Urothelium cell line (cell line): ENCODE results near the gene ZSCAN12.

Experiments used
- DNase-seq: peaks from one replicate; pipeline ENCODE4 v3.0.0; 2011; ENCODE audit warnings: low spot score, mixed read lengths
- FAIRE-seq: peaks from 2 replicates; lab custom pipeline; 2011; peaks lifted over from hg19 to GRCh38; lab: Jason Lieb, UNC

ZSCAN12 gene

GRCh38 chr6:28354688-28355554 is 44.6 kb downstream of the ZSCAN12 start:
- no peak for DNase-seq
- FAIRE-seq, result no peak

DNA sequence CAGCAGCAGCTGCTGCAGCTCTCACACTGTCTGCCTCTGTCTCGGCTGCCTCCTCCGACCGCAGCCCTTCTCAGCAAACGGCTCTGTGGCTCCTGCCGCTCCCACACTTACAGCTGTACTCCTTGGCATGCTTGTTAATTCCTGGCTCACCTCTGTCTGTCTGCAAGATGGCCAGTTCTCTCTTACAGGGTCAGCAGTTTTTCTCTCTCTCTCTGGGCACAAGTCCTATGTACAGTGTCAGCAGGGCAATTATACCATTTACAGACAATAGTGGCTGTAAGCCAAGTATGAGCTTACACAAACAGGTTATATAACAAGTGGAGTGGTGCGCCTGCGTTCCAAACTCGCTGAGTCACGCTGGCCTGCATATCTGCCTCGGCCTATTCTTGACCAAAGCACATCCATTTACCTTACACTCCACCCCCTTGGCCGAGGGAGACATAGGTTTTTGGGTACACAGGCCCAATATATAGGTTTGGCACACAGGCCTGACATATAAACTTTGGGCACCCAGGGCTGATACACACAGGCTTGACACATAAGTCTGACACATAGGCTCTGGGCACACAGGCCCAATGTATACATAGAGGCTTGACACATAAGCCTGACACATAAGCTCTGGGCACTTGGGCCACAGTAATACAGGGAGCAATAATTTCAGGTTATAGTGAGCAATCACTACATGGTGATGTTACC is 45.4 kb downstream of the ZSCAN12 start:
- DNase-seq (peak; percentile 53), FAIRE-seq (peak; percentile 53)

- FAIRE-seq, result no peak
- DNase-seq, result peak; percentile 8
Measured at GRCh38 chr6:28353356-28353755, 46.2 kb downstream of the ZSCAN12 start.

DNA sequence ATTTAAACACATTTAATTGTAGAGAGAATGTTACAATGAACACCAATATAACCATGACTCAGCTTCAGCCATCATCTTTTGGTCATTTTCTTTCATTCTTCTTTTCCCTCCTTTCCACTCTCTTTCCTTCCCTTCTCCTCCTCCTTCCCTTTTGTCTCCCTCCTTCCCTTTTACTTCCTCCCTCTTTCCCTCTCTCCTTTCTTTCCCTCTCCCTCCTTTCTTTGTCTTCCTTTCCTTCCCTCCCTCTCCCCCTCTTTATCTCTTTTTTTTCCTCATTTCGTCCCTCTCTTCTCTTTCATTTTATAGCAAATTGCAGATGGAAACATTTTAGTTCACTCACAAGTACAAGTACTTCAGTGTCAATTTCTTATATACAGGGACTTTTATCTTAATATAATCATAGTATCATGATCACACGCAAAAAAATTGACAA is 48.0 kb downstream of the ZSCAN12 start:
- FAIRE-seq (no peak), DNase-seq (no peak)

- no peak for FAIRE-seq
Measured at GRCh38 chr6:28351087-28351486, 48.5 kb downstream of the ZSCAN12 start.

GRCh38 chr6:28349892-28350737 is 49.4 kb downstream of the ZSCAN12 start, which contains the start of gene ZKSCAN3:
TSS of gene ZKSCAN3 (plus strand) at chr6:28349947. CDS start at chr6:28359587, 9,640 bp downstream.
- FAIRE-seq (no peak), DNase-seq (peak; percentile 80)

More at GRCh38 chr6:28351087-28351486, 48.5 kb downstream of the ZSCAN12 start:
- no peak for DNase-seq

- FAIRE-seq, result no peak
- DNase-seq, result no peak
Measured at GRCh38 chr6:28349344-28349891, 50.1 kb downstream of the ZSCAN12 start.

DNA sequence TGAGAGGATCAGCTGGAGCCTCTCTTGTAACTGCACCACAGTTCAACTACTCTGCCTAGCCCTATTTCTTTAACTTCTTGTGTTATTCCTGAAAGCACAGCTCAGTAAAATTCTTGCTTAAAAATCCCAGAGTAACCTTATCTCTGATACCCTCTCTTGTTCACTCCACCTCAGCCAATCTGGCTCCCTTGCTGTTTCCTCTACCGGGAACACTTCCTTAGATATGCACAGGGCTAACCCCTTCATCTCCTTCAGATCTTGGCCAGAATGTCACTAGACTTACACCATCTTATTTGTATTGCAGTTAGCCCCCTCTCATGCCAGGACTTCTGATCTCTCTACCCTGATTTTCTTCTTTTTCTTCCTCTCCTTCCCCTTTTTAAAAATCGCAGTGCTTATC is 52.4 kb downstream of the ZSCAN12 start:
- DNase-seq (no peak), FAIRE-seq (no peak)

DNA sequence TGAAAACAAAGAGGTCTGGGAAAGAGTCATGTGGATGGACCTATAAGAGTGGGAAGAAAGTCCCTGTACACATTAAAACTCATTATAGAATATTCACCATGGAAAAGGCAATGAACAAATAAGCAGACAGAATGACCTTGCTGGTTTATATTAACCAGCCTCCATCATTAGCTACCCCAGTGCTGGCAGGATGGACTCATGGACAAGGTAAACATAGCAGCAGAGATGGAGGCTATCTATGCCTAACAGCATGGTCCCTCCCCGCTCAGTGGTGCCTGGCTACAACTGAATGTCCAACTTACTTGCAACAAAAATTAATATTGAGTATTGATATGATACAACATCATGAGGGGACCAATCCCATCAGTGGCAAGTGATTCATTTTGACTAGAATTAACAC is 54.3 kb downstream of the ZSCAN12 start:
- DNase-seq (no peak), FAIRE-seq (no peak)

DNA sequence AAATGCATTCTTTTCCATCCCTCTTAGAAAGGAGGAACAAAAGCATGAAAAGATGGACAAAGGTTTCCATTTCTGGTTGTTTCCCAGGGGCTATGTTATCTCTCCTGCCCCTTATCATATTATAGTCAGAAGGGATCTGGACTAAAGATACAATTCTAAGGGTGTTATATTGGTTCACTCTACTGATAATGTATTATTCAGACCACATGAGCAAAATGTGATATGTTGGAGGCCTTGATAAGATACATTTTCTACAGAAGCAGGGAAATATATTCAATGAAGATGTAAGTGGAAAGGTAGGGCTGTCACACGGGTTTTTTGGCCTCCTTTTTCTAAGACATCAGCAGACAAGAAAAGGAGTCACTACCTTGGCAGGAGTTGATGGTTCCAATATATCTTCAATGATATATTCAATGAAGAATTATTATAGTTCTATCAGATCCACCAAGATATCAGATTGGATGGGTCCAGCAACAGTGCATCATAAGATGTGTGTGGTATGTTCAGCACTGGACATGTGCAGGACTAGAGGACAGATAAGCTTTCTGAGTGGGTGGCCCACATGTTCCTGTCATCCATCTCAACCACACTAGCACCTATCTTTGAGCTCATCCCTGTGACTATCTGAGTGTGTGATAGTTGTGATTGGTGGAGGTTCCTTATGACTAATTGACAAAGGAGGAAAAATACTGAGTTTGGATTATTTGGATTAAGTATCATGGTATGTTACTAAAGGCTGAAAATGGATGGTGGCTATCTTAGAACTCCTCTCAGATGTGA is 55.5 kb downstream of the ZSCAN12 start:
- no peak for FAIRE-seq
- no peak for DNase-seq

GRCh38 chr6:28340310-28341095 is 59.0 kb downstream of the ZSCAN12 start:
- FAIRE-seq (no peak), DNase-seq (no peak)

GRCh38 chr6:28337121-28337520 is 62.4 kb downstream of the ZSCAN12 start:
- FAIRE-seq (no peak), DNase-seq (no peak)

DNA sequence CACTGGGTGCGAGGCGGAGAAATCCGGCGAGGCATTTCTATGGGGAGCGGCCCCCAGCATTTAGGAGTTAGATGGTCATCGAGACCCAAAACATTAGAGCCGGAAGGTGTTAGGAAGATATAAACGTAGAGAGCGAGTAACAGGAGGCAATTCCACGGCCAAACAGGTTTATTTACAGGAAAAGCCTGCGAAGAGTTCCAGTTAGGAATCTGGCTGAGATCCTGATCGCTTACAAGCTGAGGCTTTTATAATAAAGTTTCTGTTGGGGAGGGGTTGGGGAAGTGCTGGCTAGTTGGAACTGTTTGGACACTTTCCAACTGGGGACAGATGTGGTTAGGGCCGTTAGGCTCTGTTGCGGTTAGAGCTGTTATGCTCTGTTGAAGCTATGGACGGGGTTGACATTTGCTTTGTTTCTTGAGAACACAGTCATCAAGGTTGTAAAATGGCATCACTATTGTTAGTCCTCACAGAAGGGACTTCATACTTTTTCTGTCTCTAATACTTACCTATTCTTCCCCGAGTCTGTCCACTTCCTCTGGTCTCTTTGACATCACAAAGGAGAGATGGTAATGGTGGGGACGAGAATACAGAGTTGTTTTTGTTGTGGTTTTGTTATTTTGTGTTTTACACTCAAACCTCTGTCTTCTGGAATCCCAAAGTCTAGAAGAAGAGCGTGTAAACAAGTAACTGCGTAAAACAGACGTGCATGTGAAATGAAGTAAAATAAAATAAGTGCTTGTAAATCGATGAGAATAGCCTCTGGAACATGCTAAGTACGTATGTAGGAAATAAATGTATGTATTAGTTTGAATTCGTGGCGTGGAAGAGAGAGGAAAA is 63.0 kb downstream of the ZSCAN12 start:
- no peak for FAIRE-seq

DNA sequence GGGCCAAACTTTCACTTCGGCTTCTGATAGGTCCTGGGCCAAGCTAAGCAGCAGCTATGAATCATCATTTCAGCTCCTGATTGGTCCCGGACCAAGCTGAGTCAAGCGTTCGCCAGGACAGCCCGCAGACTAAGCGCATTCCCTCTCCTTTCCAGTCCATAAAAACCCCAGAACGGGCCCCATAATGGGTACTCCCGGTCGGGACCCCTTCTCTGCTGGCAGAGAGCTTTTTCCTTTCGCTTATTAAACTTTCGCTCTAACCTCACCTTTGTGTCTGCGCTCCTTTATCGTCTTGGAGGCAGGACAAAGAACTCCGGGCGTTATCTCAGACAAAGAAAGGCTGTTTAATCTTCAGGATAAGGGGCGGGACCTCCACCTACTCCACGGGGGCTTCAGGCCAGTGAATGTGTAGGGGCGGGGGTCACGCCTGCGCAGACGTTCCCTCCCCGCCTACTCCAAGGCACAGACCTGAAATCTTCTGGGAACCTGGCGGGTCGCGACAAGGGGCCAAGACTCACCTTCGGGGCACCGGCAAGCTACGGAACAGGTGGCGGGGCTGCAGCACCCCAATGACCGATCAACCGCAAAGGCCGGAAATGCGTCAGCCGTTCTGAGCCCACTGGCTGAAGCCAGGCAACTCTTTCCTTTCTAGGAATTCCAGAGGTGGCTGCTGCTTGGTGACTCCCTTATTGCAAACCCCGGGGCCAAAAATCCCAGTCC is 63.8 kb downstream of the ZSCAN12 start, which contains the start of gene ZSCAN31:
ZSCAN31 (minus strand) TSS at position 585 of the 720 bp plus-strand sequence. CDS start 6,465 bp downstream, outside the sequence.
- FAIRE-seq (no peak), DNase-seq (peak; percentile 62)

More for the DNA sequence above, 63.0 kb downstream of the ZSCAN12 start:
- no peak for DNase-seq

- FAIRE-seq, result no peak
Measured at GRCh38 chr6:28335040-28335563, 64.4 kb downstream of the ZSCAN12 start.

DNA sequence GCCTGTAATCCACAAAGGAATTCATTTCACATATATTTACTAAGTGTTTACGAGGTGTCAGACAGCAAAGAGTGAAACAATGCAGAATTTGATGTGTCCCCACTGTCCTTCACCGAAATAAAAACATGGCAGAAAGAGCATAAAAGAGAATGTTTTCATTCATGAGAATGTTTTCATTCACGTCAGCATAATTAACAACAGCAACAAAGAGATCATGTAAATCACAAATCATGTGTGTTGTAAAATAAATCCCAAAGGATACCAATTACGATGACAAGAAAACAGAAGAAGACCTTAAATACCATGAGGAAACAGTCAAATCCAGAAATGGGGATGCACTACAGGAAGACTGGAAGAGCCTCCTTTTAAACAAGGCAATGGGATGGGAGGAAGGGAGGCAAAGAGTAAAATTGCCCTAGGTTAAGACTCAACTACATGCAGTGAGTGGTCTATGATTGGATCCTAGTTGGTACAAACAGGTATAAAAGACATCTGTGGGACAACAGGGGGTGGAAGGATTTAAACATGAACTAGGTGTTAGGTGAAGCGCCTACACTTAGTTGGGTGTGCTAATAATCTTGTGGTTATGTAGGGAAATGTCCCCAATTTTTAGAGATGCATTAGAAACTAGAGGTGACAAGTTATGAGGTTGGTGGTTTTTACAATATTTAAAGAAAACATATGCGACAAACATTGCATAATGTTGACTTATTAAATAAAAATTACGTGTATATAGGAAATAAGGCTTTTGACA is 65.1 kb downstream of the ZSCAN12 start:
- FAIRE-seq (no peak), DNase-seq (no peak)

More at GRCh38 chr6:28335040-28335563, 64.4 kb downstream of the ZSCAN12 start:
- DNase-seq, result no peak
